ENCODE measurements around the gene SREBF1.

- TF ChIP-seq CTCF (conservative IDR thresholded peaks at IDR 0.05; ENCODE audit: low read depth in 2 of 2) (no peak), EZH2 (IDR thresholded peaks at IDR 0.05; ENCODE audit: low read depth, unreplicated experiment) (no peak)
Measured at GRCh38 chr17:17789828-17790636, 46.8 kb downstream of the SREBF1 start.
